Measurements from ENCODE around the gene TMEM229B.

- TF ChIP-seq CTCF (conservative IDR thresholded peaks at IDR 0.05; ENCODE audit: low read depth, low read length) (no peak), POLR2A (IDR thresholded peaks at IDR 0.05; ENCODE audit: low read depth, low read length) (no peak), MAZ (IDR thresholded peaks at IDR 0.05; ENCODE audit: borderline replicate concordance, low read depth, low read length) (no peak), NFE2L2 (IDR thresholded peaks at IDR 0.05; ENCODE audit: low read depth, low read length) (no peak), RAD21 (IDR thresholded peaks at IDR 0.05; ENCODE audit: low read length) (no peak), MAFK (IDR thresholded peaks at IDR 0.05; ENCODE audit: low read depth, low read length) (no peak), BHLHE40 (IDR thresholded peaks at IDR 0.05; ENCODE audit: low read depth, low read length) (no peak), USF2 (IDR thresholded peaks at IDR 0.05; ENCODE audit: low read depth, low read length) (no peak), RFX5 (IDR thresholded peaks at IDR 0.05; ENCODE audit: low read depth, low read length) (no peak)
Measured at GRCh38 chr14:67500981-67501380, 12.5 kb upstream of the TMEM229B start.
